GM12874 (cell line): ENCODE measurements around the gene EME1.

Experiments used
- TF ChIP-seq, protein P1 (sequence below): IDR thresholded peaks from 2 replicates; pipeline ENCODE4 v1.5.1; 2011; ENCODE audit warnings: low read depth, mild to moderate bottlenecking, control low read depth, low read length, moderate library complexity; ENCODE audit not compliant: insufficient read depth

EME1 gene

DNA sequence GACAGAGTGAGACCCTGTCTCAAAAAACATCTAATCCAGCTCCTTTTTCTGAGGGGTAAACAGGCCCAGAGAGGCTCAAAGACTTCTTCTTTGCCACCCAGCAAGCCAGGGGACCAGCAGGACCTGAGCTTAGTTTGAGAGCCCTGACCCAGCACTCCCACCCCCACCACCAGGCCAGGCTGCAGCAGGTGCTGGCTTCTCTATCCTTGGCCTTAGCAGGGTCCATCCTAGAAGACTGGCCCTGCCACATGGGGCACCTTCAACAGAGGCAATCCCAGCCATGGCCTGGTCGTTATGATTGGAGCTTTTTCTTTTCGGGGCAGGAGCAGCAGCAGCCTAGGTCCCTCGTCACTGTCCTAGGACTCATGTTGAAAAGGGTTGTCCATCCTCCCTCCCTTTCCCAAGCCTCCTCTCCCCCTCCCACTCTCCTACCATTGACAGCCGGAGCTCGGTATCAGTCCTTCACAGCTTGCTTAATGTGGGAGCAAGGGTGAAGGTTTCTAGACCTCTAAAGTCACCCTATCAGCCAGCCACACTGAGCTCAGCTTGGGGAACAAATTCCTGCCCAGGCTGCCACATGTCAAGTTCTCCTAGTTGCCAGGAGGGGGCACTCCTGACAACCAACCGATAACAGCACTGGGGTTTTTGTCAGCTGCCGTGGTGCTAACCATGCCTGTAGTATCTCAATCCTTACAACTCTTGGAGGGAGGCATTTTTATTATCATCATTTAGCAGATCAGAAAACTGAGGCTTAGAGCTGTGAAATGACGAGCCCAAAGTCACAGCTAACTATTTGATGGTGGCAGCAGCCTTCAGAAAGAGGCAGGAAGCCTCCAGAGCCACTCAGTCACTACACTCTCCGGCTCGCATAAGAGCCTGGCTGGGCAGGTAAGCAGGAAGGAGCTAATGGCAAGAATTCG, 11.2 kb upstream of the EME1 start:
- TF ChIP-seq, protein P1, sequence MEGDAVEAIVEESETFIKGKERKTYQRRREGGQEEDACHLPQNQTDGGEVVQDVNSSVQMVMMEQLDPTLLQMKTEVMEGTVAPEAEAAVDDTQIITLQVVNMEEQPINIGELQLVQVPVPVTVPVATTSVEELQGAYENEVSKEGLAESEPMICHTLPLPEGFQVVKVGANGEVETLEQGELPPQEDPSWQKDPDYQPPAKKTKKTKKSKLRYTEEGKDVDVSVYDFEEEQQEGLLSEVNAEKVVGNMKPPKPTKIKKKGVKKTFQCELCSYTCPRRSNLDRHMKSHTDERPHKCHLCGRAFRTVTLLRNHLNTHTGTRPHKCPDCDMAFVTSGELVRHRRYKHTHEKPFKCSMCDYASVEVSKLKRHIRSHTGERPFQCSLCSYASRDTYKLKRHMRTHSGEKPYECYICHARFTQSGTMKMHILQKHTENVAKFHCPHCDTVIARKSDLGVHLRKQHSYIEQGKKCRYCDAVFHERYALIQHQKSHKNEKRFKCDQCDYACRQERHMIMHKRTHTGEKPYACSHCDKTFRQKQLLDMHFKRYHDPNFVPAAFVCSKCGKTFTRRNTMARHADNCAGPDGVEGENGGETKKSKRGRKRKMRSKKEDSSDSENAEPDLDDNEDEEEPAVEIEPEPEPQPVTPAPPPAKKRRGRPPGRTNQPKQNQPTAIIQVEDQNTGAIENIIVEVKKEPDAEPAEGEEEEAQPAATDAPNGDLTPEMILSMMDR, result peak; percentile 84

DNA sequence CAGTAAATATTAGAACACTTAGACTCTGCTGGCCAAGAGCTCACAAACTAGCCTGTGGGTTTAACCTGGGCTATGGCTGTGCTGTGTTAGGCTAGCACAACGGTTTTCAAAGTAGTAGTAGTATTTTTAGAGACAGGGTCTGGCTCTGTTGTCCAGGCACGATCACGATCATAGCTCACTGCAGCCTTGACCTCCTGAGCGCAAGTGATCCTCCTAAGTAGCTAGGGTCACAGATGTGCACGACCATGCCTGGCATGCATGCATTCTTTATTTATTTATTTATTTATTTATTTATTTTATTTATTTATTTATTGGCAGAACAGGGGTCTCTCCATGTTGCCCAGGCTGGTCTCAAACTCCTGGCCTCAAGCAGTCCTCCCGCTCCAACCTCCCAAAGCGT, 10.4 kb upstream of the EME1 start:
- TF ChIP-seq, protein P1, result no peak

DNA sequence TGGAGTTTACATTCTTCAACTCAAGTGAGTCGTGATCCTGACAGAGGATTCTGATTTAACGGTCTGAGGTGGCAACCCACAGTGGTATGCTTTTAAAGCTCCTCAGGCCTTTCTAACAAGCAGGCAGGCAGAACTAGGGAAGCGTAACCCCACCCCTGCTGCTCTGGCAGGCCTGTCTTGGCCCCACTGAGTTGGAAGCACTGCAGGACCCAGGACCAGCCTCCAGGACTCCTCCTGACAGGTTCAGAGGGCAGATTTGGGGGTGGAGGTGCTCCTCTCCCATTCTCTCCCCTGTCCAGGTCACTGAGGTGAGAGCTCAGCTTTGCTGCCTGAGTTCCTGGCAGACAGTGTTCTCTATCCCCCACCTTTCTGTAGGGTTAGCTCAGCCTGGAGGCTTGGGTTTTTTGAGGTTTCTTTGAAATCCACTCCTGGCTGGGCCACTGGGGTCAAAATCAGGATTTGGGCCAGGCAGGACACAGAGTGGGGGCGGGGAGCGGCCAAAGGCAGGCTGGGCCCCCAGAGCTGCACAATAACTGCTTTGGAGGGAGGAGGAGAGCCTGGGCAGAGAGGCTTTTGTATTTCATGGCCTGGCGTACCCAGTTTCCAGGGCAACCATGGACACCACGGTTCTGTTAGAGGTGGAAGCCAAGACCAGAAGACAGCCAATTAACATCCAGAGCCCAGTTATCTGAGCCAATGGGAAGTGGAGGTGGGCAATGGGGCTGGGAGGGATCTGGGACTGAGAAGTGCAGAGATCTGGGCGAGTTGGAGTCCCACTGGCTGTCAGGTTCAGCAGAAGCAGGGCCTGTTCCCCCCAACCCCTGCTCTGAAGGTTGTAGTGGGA, 9.6 kb upstream of the EME1 start:
- TF ChIP-seq, protein P1, result no peak

GRCh38 chr17:50364061-50364458, 9.0 kb upstream of the EME1 start:
- TF ChIP-seq, protein P1, result no peak

DNA sequence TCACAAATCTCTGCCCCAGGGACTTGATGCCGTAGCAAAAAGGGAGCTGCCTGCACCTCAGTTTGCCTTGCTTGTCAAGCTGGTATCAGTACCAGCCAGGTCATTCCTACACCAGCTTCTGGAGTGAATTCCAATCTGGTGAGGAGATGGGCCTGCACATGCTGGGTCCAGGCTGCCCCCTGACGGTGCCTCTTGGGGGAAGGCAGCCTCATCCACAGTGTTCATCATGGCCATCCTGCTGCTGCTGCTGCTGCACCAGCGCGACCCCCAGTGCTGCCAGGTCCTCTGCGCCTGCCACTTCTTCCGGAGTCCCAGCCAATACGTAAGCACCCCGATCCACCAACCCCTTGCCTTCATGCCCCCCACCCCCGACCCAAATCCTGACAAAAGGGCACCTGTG, 8.3 kb upstream of the EME1 start:
- TF ChIP-seq, protein P1, result no peak

GRCh38 chr17:50365165-50365564, 7.9 kb upstream of the EME1 start:
- TF ChIP-seq, protein P1, result no peak
